ENCODE measurements around the gene CACNA1S. TPM values are rescaled to one million over a fixed set of nuclear protein-coding genes. Genes with fewer than 3 reads are reported as not detected.

CACNA1S gene
- total RNA-seq, 1 experiment from 2014 or later: 0.02 TPM

DNA sequence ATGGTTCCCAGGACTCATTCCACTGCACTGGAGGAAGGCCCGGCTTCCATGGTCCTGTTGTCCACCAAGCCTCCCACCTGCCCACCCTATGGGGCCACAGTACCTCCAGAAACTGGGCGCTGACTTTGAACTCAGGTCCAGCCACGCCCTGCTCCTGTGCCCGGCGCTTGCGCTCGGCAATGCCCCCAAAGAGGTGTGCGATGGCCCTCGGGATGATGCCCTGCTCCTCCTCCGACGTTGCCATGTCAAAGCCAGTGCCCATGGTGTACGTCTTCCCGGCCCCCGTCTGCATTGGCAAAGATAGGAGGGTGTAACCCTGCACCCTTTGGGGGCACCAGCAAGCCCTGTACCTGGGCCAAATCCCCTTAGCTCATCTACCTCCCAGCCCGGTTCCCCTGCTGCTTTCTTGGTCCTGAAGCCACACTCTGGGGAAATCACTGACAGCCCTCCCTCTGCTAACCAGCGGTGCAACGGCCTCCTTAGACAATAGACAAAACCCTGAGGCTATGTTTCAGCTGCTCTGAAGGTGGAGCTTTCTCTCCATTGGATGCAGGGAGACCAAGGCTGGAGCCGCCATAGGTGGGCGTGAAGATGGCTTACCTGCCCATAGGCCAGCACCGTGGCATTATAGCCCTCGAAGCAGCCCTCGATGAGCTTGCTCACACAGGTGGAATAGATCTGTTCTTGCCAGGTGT is 103.4 kb downstream of the CACNA1S start:
- H3K4me3 Mint-ChIP-seq: no peak overlapping the region
- H3K27me3 Mint-ChIP-seq (ENCODE audit: low read depth): no peaks in the 10 kb centered on the region
- H3K27ac Mint-ChIP-seq: no peak overlapping the region
- H3K36me3 Mint-ChIP-seq: no peaks in the 10 kb centered on the region
- ChIA-PET POLR2A (interaction anchor here (0.5 kb wide), 1 partner anchor 385 kb away, joined by 3 read pairs; no protein-coding TSS in a partner anchor), CTCF (interaction anchor here (0.8 to 3.8 kb wide), 5 partner anchors 13 to 111 kb away, joined by 3 to 23 read pairs (median 15); no protein-coding TSS in a partner anchor)
- DNase-seq (ENCODE audit: low spot score): no peak
- H3K9me3 Mint-ChIP-seq: no peaks in the 10 kb centered on the region
- TF ChIP-seq TEAD1 (CRISPR knock-in tag; IDR thresholded peaks at IDR 0.05) (no peak), PRRX2 (CRISPR knock-in tag; IDR thresholded peaks at IDR 0.05) (no peak), ARID4B (CRISPR knock-in tag; IDR thresholded peaks at IDR 0.05; ENCODE audit: borderline replicate concordance) (no peak), STAT6 (CRISPR knock-in tag; conservative IDR thresholded peaks at IDR 0.05; ENCODE audit: low read depth) (no peak), PRDM15 (CRISPR knock-in tag; IDR thresholded peaks at IDR 0.05) (no peak), SMAD3 (CRISPR knock-in tag; IDR thresholded peaks at IDR 0.05; ENCODE audit: borderline replicate concordance) (no peak), MXD4 (CRISPR knock-in tag; IDR thresholded peaks at IDR 0.05; ENCODE audit: borderline replicate concordance) (no peak), ZNF416 (CRISPR knock-in tag; IDR thresholded peaks at IDR 0.05) (no peak), PREB (CRISPR knock-in tag; IDR thresholded peaks at IDR 0.05; ENCODE audit: borderline replicate concordance) (no peak)
- TF ChIP-seq, protein P1, sequence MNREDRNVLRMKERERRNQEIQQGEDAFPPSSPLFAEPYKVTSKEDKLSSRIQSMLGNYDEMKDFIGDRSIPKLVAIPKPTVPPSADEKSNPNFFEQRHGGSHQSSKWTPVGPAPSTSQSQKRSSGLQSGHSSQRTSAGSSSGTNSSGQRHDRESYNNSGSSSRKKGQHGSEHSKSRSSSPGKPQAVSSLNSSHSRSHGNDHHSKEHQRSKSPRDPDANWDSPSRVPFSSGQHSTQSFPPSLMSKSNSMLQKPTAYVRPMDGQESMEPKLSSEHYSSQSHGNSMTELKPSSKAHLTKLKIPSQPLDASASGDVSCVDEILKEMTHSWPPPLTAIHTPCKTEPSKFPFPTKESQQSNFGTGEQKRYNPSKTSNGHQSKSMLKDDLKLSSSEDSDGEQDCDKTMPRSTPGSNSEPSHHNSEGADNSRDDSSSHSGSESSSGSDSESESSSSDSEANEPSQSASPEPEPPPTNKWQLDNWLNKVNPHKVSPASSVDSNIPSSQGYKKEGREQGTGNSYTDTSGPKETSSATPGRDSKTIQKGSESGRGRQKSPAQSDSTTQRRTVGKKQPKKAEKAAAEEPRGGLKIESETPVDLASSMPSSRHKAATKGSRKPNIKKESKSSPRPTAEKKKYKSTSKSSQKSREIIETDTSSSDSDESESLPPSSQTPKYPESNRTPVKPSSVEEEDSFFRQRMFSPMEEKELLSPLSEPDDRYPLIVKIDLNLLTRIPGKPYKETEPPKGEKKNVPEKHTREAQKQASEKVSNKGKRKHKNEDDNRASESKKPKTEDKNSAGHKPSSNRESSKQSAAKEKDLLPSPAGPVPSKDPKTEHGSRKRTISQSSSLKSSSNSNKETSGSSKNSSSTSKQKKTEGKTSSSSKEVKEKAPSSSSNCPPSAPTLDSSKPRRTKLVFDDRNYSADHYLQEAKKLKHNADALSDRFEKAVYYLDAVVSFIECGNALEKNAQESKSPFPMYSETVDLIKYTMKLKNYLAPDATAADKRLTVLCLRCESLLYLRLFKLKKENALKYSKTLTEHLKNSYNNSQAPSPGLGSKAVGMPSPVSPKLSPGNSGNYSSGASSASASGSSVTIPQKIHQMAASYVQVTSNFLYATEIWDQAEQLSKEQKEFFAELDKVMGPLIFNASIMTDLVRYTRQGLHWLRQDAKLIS (CRISPR knock-in tag; IDR thresholded peaks at IDR 0.05; ENCODE audit: borderline replicate concordance): no peak
- TF ChIP-seq, protein P2, sequence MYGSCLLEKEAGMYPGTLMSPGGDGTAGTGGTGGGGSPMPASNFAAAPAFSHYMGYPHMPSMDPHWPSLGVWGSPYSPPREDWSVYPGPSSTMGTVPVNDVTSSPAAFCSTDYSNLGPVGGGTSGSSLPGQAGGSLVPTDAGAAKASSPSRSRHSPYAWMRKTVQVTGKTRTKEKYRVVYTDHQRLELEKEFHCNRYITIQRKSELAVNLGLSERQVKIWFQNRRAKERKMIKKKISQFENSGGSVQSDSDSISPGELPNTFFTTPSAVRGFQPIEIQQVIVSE (CRISPR knock-in tag; IDR thresholded peaks at IDR 0.05; ENCODE audit: borderline replicate concordance): no peak
- ATAC-seq: peak; percentile 21
- H3K4me1 Mint-ChIP-seq: peaks cover 11% of the 10 kb centered on the region

Data from WTC11 (cell line).